Measurements from ENCODE around the gene ELOF1. TPM values are rescaled to one million over a fixed set of nuclear protein-coding genes. Genes with fewer than 3 reads are reported as not detected.

The ELOF1 gene
- total RNA-seq, 1 experiment from 2014 or later = 72.1 TPM

- BruUV-seq (replicated peaks) = no TSS peak
- Mint-ChIP-seq H3K27me3 (ENCODE audit: insufficient read depth, unreplicated experiment) (no peaks in the 10 kb centered on the region), H3K4me1 (ENCODE audit: insufficient read depth, unreplicated experiment) (peaks cover 6% of the 10 kb centered on the region), H3K27ac (ENCODE audit: low read depth, unreplicated experiment) (no peak overlapping the region), H3K4me3 (ENCODE audit: unreplicated experiment) (no peak overlapping the region), H3K36me3 (ENCODE audit: insufficient read depth, unreplicated experiment) (no peaks in the 10 kb centered on the region), H3K9me3 (ENCODE audit: unreplicated experiment) (no peaks in the 10 kb centered on the region)
- intact Hi-C loops (cut with micrococcal nuclease) = loop anchor here (10.0 kb wide), 1 partner anchor 45 kb away; the partner anchor contains the start of gene CNN1
- ChIA-PET POLR2A (interaction anchor here (1.2 kb wide), 1 partner anchor 21 kb away, joined by 3 read pairs; the partner anchor contains the start of gene ELOF1), CTCF (interaction anchor here (0.7 kb wide), 1 partner anchor 62 kb away, joined by 3 read pairs; no protein-coding TSS in a partner anchor)
- DNase-seq (ENCODE audit: unreplicated experiment) = no peak
- TF ChIP-seq, protein P1, sequence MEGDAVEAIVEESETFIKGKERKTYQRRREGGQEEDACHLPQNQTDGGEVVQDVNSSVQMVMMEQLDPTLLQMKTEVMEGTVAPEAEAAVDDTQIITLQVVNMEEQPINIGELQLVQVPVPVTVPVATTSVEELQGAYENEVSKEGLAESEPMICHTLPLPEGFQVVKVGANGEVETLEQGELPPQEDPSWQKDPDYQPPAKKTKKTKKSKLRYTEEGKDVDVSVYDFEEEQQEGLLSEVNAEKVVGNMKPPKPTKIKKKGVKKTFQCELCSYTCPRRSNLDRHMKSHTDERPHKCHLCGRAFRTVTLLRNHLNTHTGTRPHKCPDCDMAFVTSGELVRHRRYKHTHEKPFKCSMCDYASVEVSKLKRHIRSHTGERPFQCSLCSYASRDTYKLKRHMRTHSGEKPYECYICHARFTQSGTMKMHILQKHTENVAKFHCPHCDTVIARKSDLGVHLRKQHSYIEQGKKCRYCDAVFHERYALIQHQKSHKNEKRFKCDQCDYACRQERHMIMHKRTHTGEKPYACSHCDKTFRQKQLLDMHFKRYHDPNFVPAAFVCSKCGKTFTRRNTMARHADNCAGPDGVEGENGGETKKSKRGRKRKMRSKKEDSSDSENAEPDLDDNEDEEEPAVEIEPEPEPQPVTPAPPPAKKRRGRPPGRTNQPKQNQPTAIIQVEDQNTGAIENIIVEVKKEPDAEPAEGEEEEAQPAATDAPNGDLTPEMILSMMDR (IDR thresholded peaks at IDR 0.05; ENCODE audit: unreplicated experiment) = no peak
Observed at GRCh38 chr19:11580116-11580515, 21.1 kb upstream of the ELOF1 start.

DNA sequence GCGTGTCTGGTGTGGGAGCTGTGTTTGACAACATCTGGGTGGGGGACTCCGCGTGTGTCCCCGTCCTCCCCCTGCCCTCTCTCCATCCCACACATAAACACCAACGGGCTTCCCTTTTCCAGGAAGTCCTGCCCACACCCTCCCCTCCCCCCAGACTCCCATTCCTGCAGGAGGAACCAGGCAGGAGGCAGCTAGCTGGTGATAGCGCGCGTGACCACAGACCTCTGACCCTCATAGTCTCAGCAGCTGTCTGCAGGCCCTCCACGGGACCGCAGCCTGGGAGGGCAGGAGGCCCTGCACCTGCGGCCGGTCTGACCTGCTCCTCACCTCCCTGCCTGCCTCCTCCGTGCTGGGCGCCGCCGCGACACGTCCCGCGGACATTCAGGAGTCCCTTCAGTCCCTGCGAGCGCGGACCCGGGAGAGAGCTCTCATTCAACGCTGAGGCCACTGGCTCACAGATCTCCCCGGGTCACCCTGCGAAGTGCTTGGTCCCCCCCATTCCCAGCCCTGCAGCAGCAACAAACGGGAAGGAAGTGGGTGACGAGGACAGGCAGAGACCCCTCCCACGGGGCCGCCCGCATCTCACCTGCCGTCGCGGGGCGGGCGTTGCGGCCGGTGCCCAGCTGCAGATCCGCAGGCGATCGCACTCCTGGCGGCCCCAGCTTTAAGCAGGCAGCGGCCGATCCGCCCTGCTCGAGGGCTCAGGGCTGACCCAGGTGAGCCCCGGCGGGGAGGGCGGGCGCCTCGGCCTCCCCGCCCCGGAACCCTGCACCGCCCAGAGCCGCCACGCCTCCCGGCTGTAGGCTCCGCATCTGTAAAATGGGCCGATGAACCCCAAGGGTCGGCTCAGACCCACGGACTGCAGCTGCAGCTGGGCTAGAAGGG, 19.5 kb upstream of the ELOF1 start:
- intact Hi-C loops (cut with micrococcal nuclease) = no loop called here

DNA sequence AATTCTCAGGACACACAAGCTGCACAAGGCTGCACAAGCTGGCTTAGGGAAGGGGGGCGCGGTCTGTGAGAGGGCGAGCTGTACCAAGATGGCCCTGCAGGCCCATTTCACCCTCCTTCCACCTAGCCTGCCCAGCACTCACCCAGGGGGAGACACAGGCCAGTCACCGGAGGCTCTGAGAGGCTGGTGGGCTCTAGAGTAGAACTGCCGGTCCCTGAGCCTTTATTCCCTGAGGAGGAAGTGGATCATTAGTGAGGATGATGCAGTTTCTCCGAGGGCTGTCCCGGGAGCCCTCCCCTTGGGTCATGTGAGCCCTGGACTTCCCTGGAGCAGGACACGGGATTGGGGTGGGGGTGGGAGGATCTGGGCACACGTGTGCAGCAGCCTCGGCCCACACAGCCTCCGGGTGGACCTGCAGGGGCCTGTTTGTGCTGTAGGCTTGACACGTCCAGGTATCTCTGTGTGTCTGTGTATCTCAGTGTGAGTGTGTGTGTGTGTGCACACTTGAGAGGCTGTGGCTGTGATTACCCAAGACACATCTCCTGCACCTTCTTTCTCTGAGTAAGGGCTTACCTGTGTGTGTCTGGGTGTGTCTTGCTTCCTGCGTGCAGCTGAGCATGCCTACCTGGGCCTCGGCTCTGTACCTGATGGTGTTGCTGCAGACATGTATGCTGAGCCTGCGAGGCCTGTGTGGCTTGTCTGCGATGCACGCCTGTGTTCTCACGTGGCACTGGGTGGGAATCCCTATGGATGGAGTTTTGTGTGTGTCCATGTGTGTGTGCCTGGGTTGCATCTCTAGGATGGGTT, 18.6 kb upstream of the ELOF1 start, which contains the start of gene ACP5:
Gene ACP5, minus strand, starts transcription at position 195 of the 807 bp plus-strand sequence. CDS start 328 bp downstream, outside the sequence.
- no peaks in the 10 kb centered on the region for H3K9me3 Mint-ChIP-seq (ENCODE audit: unreplicated experiment)
- H3K36me3 Mint-ChIP-seq (ENCODE audit: insufficient read depth, unreplicated experiment) = no peaks in the 10 kb centered on the region
- H3K4me1 Mint-ChIP-seq (ENCODE audit: insufficient read depth, unreplicated experiment) = peaks cover 6% of the 10 kb centered on the region
- TF ChIP-seq, protein P1 (IDR thresholded peaks at IDR 0.05; ENCODE audit: unreplicated experiment) = no peak
- H3K4me3 Mint-ChIP-seq (ENCODE audit: unreplicated experiment) = no peak within 1 kb of the TSS
- ChIA-PET CTCF (interaction anchor here (0.9 to 1.2 kb wide), 3 partner anchors 11 to 19 kb away, joined by 3 read pairs; no protein-coding TSS in a partner anchor), POLR2A (interaction anchor here (1.3 kb wide), 1 partner anchor 19 kb away, joined by 6 read pairs; the partner anchor contains the start of gene ELOF1)
- no peak for DNase-seq (ENCODE audit: unreplicated experiment)
- intact Hi-C loops (cut with micrococcal nuclease) = no loop called here
- no peak within 1 kb of the TSS for H3K27ac Mint-ChIP-seq (ENCODE audit: low read depth, unreplicated experiment)
- H3K27me3 Mint-ChIP-seq (ENCODE audit: insufficient read depth, unreplicated experiment) = no peaks in the 10 kb centered on the region
- no TSS peak for BruUV-seq (replicated peaks)

More for the DNA sequence above, 19.5 kb upstream of the ELOF1 start:
- Mint-ChIP-seq H3K27me3 (ENCODE audit: insufficient read depth, unreplicated experiment) (no peaks in the 10 kb centered on the region), H3K9me3 (ENCODE audit: unreplicated experiment) (no peaks in the 10 kb centered on the region), H3K36me3 (ENCODE audit: insufficient read depth, unreplicated experiment) (no peaks in the 10 kb centered on the region), H3K4me3 (ENCODE audit: unreplicated experiment) (no peak overlapping the region), H3K4me1 (ENCODE audit: insufficient read depth, unreplicated experiment) (peaks cover 6% of the 10 kb centered on the region), H3K27ac (ENCODE audit: low read depth, unreplicated experiment) (no peak overlapping the region)
- ChIA-PET CTCF (interaction anchor here (0.5 to 1.2 kb wide), 4 partner anchors 10 to 19 kb away, joined by 3 read pairs; no protein-coding TSS in a partner anchor), POLR2A (interaction anchor here (1.3 kb wide), 1 partner anchor 20 kb away, joined by 6 read pairs; the partner anchor contains the start of gene ELOF1)
- TF ChIP-seq, protein P1 (IDR thresholded peaks at IDR 0.05; ENCODE audit: unreplicated experiment) = no peak
- no TSS peak for BruUV-seq (replicated peaks)
- no peak for DNase-seq (ENCODE audit: unreplicated experiment)

Data from MCF 10A (cell line).